A673 (cell line): Measurements from ENCODE around the gene PRSS22. TPM values are rescaled to one million over a fixed set of nuclear protein-coding genes. Genes with fewer than 3 reads are reported as not detected.

Source experiments
- BruUV-seq: library from RNA; stranded (reverse); fragments of 400-500 nt; replicated peaks from 2 replicates; lab custom pipeline; 2021; lab: Mats Ljungman, UMichigan
- CTCF ChIA-PET: fragments of 300-600 bp; sonication (Branson Sonifier 250); formaldehyde crosslinking; loops from one replicate; lab custom pipeline; 2022; ENCODE audit warnings: antibody characterized with exemption; lab: Charles Lee
- POLR2A ChIA-PET: fragments of 300-600 bp; sonication (Branson Sonifier 250); formaldehyde crosslinking; loops from one replicate; lab custom pipeline; 2022; ENCODE audit warnings: antibody characterized with exemption; ENCODE audit not compliant: low non-redundant PET; lab: Charles Lee
- DNase-seq: peaks from one replicate; pipeline ENCODE4 v3.0.0-alpha.2; 2015; ENCODE audit warnings: low spot score
- H3K27ac ChIP-seq: fragments of 200-600 bp; sonication (generic); 2 replicates; pipeline ENCODE4 v1.5.1; 2016; ENCODE audit warnings: mixed run types, low read depth, mild to moderate bottlenecking, mixed read lengths, antibody characterized with exemption, low read length; ENCODE audit not compliant: poor library complexity, severe bottlenecking
- H3K27me3 ChIP-seq: fragments of 200-600 bp; sonication (generic); replicated peaks from 2 replicates; pipeline ENCODE4 v1.6.1; 2017; ENCODE audit warnings: mixed run types, low read depth, mild to moderate bottlenecking, mixed read lengths, antibody characterized with exemption, low read length; ENCODE audit not compliant: insufficient read depth, poor library complexity
- H3K36me3 ChIP-seq: fragments of 200-600 bp; sonication (generic); 2 replicates; pipeline ENCODE4 v1.6.1; 2016; ENCODE audit warnings: mixed run types, mild to moderate bottlenecking, mixed read lengths, antibody characterized with exemption, low read length; ENCODE audit not compliant: insufficient read depth, poor library complexity, severe bottlenecking
- H3K4me1 ChIP-seq: fragments of 200-600 bp; sonication (generic); 2 replicates; pipeline ENCODE4 v1.6.1; 2017; ENCODE audit warnings: mixed run types, mild to moderate bottlenecking, mixed read lengths, antibody characterized with exemption, low read length; ENCODE audit not compliant: insufficient read depth, poor library complexity, severe bottlenecking
- H3K4me3 ChIP-seq: fragments of 200-600 bp; sonication (generic); 2 replicates; pipeline ENCODE4 v1.5.1; 2016; ENCODE audit warnings: low read depth, mixed run types, mild to moderate bottlenecking, mixed read lengths, low read length; ENCODE audit not compliant: poor library complexity, severe bottlenecking
- H3K9me3 ChIP-seq: fragments of 200-600 bp; sonication (generic); 2 replicates; pipeline ENCODE4 v1.6.1; 2016; ENCODE audit warnings: mixed run types, low read depth, mild to moderate bottlenecking, mixed read lengths, antibody characterized with exemption, low read length; ENCODE audit not compliant: poor library complexity, severe bottlenecking
- CTCF ChIP-seq: fragments of 300-800, 200-600 bp; sonication (generic); conservative IDR thresholded peaks from 2 replicates; pipeline ENCODE4 v1.5.1; 2017; ENCODE audit warnings: low read depth, mild to moderate bottlenecking, antibody characterized with exemption, low read length, moderate library complexity, mixed read lengths
- EZH2 ChIP-seq: fragments of 200-600 bp; sonication (generic); IDR thresholded peaks from 2 replicates; pipeline ENCODE4 v1.6.1; 2017; ENCODE audit warnings: borderline replicate concordance, low read depth, mild to moderate bottlenecking, mixed read lengths, antibody characterized with exemption, low read length; ENCODE audit not compliant: poor library complexity, severe bottlenecking
- intact Hi-C: fragments of 100-400 bp; cut with micrococcal nuclease; formaldehyde crosslinking; loops from one replicate; pipeline ENCODE4 v1.10.0; 2022; ENCODE audit not compliant: unreplicated experiment
- total RNA-seq: library from RNA; stranded (reverse); gene quantifications from 2 replicates; pipeline ENCODE4 v1.2.3, GENCODE V29; 2021

The PRSS22 gene
- total RNA-seq, 1 experiment from 2014 or later, result not detected

DNA sequence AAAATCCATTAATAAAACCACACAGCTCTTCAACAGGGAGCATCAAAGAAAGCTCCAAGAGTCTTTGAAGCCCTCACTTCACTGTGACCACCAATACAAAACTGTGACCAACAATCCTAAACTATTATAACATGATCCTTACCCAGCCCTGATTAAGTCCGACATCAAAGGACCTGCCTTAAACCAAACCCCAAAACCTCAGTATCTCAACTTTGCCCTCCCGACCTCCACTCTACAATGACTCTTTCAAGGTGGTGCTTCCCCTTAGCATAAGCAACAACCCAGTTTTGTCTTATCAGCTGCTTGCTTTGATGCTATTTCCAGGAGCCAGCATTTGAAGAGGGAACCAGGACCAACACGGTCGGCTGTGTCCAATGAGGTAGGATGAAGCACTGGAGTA, 8.5 kb upstream of the PRSS22 start:
- Histone ChIP-seq H3K27me3 (peaks cover 16% of the 10 kb centered on the region), H3K36me3 (no peaks in the 10 kb centered on the region), H3K9me3 (no peaks in the 10 kb centered on the region), H3K4me3 (no peak overlapping the region), H3K4me1 (no peaks in the 10 kb centered on the region), H3K27ac (no peak overlapping the region)
- no peak for DNase-seq
- intact Hi-C loops, result no loop called here
- no peak for TF ChIP-seq CTCF
- no peak for TF ChIP-seq EZH2
- ChIA-PET CTCF (no interaction called here), POLR2A (no interaction called here)
- BruUV-seq, result no TSS peak

DNA sequence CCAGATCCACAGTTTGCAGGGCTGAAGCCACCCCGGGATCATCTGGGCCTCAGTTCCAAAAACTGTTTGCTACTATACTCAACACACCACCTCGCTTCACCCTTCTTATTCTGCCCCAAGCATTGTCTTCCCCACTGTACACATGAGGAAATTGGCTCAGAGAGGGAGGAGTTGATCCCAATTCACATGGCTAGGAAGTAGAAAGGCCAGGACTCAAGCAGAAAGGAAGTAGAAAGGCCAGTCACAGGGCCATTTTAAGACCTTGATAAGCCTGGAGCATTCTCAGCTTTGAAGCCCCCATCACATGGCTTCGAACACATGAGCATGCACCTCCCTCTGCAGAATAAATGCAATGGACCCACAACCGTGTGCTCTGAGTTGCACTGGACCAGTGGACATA, 7.7 kb upstream of the PRSS22 start:
- no TSS peak for BruUV-seq
- Histone ChIP-seq H3K27me3 (peaks cover 16% of the 10 kb centered on the region), H3K27ac (no peak overlapping the region), H3K9me3 (no peaks in the 10 kb centered on the region), H3K4me1 (no peaks in the 10 kb centered on the region), H3K36me3 (no peaks in the 10 kb centered on the region), H3K4me3 (no peak overlapping the region)
- intact Hi-C loops, result no loop called here
- ChIA-PET POLR2A (no interaction called here), CTCF (no interaction called here)
- TF ChIP-seq CTCF (no peak), EZH2 (no peak)
- DNase-seq, result no peak

DNA sequence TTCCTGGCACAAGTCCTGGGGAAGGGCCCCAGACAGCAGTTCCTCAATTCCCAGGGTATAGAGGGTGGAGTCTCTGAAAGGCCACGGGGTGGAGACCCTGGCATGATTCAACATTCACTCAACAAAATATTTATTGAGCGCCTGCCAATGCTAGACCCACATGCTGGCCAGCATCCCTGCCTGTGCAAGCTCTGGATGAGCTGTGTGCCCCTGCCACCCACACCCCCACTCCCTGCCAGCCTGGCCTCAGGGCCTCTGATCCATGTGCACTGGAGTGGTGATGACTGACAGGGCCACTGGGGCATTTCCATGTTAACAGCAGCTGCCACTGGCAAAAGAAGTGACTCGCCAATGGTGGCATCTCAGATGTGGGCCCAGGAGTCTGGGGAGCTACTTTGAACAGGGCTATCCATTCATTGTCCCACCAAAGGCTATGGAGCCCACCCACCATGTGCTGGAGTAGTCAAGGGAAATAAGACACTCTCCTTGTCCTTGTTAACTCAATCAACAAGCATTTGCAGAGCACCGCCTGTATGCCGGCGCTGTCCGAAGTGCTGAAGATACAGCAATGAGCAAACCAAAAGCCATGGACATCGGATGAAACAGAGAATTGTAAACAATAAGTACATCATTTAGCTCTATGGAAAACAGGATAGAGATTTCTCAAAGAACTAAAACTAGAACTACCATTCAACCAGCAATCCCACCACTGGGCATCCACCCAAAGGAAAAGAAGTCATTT, 3.0 kb upstream of the PRSS22 start:
- ChIA-PET POLR2A (interaction anchor here (0.5 kb wide), 1 partner anchor 185 kb away, joined by 5 read pairs; the partner anchor contains the start of gene MMP25), CTCF (no interaction called here)
- intact Hi-C loops, result no loop called here
- Histone ChIP-seq H3K36me3 (no peaks in the 10 kb centered on the region), H3K4me3 (no peak overlapping the region), H3K27me3 (peaks cover 34% of the 10 kb centered on the region), H3K9me3 (no peaks in the 10 kb centered on the region), H3K4me1 (no peaks in the 10 kb centered on the region), H3K27ac (no peak overlapping the region)
- DNase-seq, result no peak
- BruUV-seq, result no TSS peak
- TF ChIP-seq CTCF (no peak), EZH2 (no peak)
